Erythroblast (primary cell): ENCODE data around the gene CEP164.

Source experiments
- DNase-seq, 2 experiments: peaks; one replicate each; lab custom pipeline; 2025; lab: John Stamatoyannopoulos, UW
- GATA1 ChIP-seq: IDR thresholded peaks from 2 replicates; pipeline ENCODE4 v1.6.1; 2011; ENCODE audit warnings: low read depth, mild to moderate bottlenecking, control low read depth, low read length, moderate library complexity
- POLR2A ChIP-seq: IDR thresholded peaks from 2 replicates; pipeline ENCODE4 v1.6.1; 2011; ENCODE audit warnings: mild to moderate bottlenecking, low read length

CEP164 gene

DNA sequence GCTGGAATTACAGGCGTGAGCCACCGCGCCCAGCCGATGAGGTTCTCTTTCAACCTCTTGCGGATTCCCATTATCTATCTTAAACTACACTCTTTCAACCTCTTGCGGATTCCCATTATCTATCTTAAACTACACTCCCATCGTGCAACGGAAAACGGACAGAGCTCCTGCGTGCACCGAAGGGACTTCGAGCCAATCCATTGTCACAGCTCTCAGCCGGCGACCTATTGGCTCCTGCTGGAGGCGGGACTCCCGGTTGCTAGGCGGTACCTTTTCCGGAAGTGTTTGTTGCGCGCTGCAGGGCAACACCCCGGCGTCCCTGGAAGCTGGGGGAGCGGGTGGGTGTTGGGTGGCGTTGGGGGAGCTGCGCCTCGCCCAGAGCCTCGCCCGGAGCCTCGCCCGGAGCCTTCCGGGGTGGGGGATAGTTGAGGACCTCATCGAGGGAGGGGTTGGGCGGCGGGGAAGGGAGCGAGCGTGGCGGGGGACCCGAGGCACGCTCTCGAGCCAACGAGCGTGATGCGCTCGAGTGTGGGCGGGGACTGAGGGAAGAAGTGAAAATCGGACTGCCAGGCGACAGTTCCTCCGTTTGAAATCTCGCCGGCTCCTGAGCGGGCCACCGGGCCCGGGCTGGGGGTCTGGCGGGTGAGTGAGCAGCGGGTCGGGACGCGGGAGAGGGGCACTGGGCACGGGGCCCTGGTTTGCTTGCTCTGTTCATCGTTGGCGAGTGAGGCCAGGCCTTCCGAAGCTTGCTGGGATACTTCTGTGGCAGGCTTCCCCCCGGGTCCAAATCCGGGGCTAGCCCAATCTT lies at the start of gene CEP164:
Gene CEP164 (plus strand): TSS at position 288 of the 808 bp plus-strand sequence. CDS start 10,733 bp downstream, outside the sequence.
- TF ChIP-seq GATA1 (no peak), POLR2A (peak; percentile 49)
- DNase-seq, result peak; percentile 96 to 97

DNA sequence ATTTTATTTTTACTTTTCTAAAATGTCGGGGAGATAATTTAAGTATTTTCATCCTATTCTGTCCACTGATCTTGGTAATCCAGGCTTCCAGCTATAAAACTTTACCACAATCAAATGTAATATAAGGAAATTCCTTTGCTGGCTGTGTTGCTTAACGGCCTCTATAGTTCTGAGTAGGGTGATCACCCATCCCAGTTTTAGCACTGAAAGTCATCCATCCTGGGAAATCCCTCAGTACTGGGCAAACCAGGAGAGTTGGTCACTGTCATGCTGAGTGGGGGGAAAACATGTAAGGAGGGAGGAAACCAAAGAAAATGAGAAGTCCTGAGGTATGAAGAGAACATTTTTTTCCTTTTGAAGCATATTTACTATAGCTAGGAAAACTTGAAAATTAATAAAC lies 49.3 kb upstream of the CEP164 start:
- TF ChIP-seq POLR2A (no peak), GATA1 (no peak)
- DNase-seq, result no peak

DNA sequence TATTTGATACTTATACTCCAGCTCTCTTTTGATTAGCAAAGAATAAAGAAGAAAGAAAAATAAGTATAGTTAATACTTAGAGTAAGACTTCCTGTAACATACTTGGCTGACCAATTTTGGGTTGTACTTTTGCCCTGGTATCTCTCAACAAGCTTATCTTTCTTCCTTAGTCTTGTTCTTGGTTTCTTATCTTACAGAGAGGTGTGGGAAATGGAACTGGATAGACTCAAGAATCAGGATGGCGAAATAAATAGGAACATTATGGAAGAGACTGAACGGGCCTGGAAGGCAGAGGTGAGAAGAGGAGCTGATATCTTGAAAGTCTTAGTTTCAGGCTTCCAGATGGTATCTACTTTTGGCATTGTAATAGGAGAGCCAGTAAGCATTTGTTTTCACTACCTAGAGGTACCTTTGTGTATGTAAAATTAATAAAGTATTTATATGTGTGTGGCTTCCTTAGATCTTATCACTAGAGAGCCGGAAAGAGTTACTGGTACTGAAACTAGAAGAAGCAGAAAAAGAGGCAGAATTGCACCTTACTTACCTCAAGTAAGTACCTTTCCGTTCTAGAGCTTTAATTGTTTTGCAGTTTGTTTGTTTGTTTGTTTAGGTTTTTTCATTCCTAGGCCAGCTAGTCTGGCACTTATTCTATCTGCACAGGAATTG lies 47.8 kb upstream of the CEP164 start:
- TF ChIP-seq GATA1 (no peak), POLR2A (no peak)
- DNase-seq, result no peak

DNA sequence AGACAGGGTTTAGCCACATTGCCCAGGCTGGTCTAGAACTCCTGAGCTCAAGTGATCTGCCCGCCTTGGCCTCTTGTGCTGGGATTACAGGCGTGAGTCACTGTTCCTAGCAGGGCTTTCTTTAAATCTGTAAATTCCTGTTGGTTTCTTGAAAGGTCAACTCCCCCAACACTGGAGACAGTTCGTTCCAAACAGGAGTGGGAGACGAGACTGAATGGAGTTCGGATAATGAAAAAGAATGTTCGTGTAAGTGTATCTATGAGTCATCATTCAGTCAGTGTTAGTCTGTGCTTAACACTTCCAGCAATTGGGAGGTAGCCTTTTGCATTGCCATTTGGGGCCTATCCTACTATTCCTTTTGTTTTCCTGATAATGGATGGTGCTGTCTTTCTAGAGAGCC lies 46.5 kb upstream of the CEP164 start:
- DNase-seq, result no peak
- TF ChIP-seq POLR2A, result no peak
- no peak for TF ChIP-seq GATA1

DNA sequence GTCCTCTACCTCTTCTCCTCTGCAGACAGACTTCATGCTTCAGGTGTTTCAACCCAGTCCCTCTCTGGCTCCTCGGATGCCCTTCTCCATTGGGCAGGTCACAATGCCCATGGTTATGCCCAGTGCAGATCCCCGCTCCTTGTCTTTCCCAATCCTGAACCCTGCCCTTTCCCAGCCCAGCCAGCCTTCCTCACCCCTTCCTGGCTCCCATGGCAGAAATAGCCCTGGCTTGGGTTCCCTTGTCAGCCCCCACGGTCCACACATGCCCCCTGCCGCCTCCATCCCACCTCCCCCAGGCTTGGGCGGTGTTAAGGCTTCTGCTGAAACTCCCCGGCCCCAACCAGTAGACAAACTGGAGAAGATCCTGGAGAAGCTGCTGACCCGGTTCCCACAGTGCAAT lies 45.8 kb upstream of the CEP164 start:
- TF ChIP-seq GATA1, result no peak
- no peak for TF ChIP-seq POLR2A
- DNase-seq, result no peak

DNA sequence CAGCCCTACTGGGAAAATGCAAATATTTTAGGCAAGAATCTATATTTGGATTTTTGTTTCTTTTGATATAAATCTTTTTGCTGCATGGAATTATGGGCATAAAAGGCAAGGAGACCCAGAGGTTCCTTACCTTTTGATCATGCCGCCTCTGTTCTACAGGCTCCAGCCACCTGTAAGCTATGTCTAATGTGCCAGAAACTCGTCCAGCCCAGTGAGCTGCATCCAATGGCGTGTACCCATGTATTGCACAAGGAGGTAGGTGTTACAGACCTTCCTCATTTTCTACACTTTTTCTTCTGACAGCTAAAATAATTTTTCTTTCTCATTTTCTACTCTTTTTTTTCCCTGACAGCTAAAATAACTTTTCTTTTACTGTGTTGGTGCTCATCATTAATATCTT lies 44.7 kb upstream of the CEP164 start:
- no peak for DNase-seq
- TF ChIP-seq POLR2A (no peak), GATA1 (no peak)

DNA sequence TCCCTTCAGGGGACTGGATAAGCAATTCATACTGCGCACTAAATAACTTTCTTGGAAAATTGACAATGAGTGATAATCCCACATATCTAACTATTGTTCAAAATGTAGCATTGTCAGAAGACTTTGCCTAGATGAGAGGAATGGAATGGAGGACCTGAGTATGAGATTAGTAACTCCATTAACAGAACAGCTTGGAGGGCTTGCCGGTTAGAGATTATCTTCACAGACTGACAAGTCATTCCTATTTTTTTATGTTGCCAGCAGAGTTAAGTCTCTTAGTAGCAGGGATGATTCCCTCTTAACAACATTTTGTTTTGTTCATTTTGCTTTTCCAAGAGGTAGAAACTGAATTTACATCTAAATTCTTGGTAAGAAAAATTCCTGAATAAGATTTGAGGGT lies 43.6 kb upstream of the CEP164 start:
- TF ChIP-seq POLR2A, result no peak
- no peak for TF ChIP-seq GATA1
- DNase-seq, result no peak

DNA sequence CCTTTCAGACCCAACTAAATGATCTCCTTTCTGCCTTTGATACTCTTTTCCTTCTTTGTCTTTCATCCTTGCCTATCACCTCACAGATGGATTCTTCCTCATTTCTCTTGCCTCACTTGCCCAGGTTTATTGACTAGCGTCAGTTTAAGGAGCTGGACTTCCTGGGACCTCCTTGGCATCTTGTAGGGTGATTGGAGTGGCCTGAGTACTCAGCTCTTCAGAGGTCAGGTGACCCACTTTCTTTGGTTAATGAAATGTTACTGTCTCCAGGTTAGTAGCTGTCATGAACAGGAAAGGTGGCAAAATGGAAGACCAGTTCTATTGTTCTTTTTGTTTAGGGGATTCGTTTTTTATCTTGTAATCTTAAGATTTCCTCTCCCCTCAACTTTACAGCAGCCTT lies 41.1 kb upstream of the CEP164 start:
- TF ChIP-seq POLR2A (no peak), GATA1 (no peak)
- no peak for DNase-seq

DNA sequence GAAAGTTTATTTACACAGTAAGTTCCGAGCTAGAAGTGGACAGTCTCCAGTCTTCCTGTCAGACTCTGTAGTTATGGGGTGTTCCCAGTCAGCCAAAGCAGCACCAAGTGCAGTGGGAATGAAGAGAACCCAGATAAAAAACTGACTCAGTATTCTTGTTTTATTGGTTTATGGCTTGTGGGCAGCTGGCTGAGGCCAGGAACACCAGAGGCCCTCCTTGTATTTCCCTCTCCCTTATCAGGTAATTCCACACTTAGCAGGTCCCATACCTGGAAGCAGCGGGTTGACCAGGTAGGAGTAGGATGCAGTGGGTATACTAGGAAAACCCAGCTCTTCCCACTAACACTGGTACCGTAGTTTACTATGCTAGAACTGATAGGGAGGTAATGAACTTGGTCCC lies 40.0 kb upstream of the CEP164 start:
- TF ChIP-seq GATA1 (no peak), POLR2A (no peak)
- no peak for DNase-seq

DNA sequence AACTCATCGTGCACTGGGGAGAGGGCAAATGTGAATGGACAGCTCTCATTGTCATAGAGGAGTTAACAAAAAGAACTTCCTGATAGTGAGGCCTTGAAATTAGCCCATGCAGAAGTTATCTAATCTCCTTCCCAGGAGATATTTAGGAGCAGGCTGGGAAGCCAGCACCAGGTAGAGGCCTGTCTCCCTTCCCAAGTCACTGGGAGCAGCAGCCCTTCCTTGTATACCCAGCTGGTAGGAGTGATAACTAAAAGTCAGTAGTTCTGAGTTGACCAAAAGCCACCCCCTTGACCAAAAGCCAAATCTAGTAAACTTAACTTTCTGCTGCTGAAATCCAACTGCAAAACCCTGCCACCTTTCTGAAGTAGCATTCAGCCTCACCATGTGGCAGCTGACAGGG lies 37.9 kb upstream of the CEP164 start:
- no peak for TF ChIP-seq GATA1
- TF ChIP-seq POLR2A, result no peak
- no peak for DNase-seq

DNA sequence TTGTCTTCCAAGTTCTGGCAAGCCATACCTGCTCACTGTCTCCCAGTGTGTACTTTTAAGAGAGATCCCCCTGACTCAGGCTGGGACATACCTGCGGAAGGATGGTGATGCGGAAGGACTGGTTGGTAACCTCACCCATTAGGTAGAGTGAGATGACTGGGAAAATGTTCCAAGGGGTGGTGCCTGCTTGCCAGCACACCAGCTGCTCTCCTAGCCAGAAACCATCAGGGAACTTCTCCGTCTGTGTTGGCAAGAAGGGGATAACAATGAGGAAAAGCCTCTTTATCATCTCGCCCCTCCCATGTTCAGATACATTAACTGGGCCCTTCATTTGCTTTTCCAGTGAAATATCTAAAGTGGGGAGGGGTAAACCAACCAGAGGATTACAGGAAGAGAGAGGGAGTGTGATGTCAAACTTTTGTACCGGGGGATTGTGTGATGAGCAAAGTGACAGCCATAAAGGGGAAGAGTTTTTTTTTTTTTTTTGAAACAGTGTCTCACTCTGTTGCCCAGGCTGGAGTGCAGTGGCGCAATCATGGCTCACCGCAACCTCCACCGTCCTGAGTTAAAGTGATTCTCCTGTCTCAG lies 36.8 kb upstream of the CEP164 start, which contains the start of gene BACE1-AS:
Gene BACE1-AS (plus strand): TSS at position 538 of the 588 bp plus-strand sequence.
- no peak for DNase-seq
- TF ChIP-seq POLR2A, result no peak
- no peak for TF ChIP-seq GATA1

DNA sequence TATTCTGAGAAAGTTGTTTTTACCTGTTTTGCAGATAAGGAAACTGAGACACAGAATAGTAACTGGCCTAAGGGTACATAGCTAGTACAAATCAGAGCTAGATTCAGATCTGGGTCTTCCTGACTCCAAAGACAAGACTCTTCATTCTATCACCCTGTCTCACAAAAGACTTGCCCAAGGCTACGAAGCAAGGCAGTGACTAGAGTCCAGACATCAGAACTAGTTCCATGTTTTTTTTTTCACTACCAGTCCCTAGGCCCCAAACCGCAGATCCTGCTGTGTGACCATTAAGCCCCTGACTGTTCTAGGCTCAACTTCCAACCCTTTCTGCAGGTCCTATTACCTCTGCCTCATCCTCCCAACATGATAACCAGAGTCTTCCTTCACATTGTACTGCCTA lies 35.0 kb upstream of the CEP164 start:
- TF ChIP-seq GATA1 (no peak), POLR2A (no peak)
- no peak for DNase-seq

DNA sequence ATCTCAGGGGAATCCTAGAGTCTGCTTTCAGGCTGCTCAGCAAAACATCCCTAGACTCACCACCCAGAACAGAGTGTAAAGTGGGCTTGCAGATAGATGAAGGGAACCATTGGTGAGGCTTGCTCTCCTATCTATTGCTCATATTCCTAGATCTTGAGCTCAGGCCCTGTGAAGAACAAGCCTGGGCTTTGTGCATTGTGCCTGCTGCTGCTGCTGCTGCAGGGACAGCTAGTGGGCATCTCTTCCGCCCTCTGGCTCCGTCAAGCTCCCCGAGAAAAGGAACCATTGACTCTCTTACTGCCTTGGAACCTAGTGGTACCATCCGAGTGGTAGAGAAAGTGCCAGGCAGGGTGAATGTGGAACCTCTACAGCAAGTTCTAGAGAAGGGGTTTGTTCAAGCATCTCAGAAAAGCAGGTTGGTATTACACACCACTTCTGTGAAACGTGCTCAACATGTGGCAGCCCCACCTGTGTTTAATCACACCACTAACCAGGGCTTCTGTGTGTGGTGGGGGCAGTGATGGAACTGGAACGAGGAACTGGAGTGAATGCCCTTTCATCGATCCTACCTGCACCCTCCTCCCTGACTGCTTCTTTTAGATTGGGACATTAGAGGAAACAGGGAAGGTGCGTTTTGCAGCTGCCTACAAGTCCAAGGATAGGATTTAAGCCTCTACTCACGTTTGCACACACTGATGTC lies 32.1 kb upstream of the CEP164 start:
- no peak for DNase-seq
- no peak for TF ChIP-seq GATA1
- TF ChIP-seq POLR2A, result no peak
